ENCODE results near the gene CXCR2.

CXCR2 gene

DNA sequence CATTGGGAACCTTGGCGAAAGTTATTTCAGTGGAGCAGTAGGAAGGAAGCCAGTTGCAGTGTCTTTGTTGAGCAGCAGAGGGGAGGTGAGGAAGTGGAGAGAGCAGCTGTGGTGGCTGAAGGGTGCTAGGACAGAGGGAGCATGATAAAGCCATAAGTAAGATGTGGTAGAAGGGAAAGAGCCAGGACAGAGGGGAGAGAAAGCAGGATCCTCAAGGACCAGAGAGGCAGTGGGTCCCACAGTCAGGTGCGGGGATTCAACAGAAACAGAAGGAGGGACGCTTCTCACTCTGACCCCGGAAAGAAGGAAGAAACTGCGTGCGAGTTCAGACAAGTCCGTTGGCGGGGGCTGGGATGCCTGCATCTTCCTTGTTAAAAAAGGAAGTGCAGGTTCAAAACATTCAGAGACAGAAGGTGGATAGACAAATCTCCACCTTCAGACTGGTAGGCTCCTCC lies at the start of gene CXCR2:
TSS of gene CXCR2 (plus strand) at position 403 of the 455 bp plus-strand sequence. CDS start 8,774 bp downstream, outside the sequence.
- H3K4me3 ChIP-seq (replicated peaks; ENCODE audit: low read depth, low read length) = no peak within 1 kb of the TSS
- TF ChIP-seq, protein P1, sequence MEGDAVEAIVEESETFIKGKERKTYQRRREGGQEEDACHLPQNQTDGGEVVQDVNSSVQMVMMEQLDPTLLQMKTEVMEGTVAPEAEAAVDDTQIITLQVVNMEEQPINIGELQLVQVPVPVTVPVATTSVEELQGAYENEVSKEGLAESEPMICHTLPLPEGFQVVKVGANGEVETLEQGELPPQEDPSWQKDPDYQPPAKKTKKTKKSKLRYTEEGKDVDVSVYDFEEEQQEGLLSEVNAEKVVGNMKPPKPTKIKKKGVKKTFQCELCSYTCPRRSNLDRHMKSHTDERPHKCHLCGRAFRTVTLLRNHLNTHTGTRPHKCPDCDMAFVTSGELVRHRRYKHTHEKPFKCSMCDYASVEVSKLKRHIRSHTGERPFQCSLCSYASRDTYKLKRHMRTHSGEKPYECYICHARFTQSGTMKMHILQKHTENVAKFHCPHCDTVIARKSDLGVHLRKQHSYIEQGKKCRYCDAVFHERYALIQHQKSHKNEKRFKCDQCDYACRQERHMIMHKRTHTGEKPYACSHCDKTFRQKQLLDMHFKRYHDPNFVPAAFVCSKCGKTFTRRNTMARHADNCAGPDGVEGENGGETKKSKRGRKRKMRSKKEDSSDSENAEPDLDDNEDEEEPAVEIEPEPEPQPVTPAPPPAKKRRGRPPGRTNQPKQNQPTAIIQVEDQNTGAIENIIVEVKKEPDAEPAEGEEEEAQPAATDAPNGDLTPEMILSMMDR (IDR thresholded peaks at IDR 0.05; ENCODE audit: low read length, missing control alignments) = no peak
- DNase-seq (ENCODE audit: low read depth) = no peak

DNA sequence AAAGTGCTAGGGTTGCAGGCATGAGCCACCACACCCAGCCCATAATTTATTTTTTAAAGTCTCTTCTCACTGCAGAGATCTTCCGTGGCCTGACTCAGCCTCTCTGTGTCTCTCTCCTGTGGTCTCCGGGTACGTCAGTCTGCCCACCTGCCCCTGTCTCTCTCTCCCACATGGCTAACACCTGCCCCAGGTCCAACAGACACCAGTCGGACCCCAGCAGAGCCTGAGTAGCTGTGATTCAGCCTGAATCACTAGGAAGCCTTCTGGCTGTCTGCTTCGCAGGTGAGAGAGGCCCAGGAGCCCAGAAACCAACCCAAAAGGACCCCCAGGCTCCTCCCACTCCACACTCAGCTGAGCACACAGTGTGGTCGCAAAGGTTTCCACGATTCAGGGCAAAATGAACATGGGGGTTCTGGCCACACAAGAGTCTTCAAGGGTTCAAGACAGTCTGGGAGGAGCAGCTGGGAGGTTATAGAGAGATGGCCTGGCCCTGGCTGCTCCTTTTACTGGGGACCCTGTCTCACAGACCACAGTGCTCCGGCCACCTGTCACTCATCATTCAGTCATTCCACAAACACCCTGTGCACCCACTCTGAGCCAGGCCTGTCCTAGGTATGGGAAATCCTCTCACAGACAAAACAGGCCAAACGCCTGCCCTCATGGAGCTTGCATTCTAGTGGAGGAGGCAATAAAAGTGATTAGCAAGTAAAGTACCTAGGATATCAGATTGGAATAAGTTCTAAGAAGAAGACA lies 48.2 kb upstream of the CXCR2 start:
- no peak for DNase-seq (ENCODE audit: low read depth)
- TF ChIP-seq, protein P1 (IDR thresholded peaks at IDR 0.05; ENCODE audit: low read length, missing control alignments) = no peak
- no peak overlapping the region for H3K4me3 ChIP-seq (replicated peaks; ENCODE audit: low read depth, low read length)

DNA sequence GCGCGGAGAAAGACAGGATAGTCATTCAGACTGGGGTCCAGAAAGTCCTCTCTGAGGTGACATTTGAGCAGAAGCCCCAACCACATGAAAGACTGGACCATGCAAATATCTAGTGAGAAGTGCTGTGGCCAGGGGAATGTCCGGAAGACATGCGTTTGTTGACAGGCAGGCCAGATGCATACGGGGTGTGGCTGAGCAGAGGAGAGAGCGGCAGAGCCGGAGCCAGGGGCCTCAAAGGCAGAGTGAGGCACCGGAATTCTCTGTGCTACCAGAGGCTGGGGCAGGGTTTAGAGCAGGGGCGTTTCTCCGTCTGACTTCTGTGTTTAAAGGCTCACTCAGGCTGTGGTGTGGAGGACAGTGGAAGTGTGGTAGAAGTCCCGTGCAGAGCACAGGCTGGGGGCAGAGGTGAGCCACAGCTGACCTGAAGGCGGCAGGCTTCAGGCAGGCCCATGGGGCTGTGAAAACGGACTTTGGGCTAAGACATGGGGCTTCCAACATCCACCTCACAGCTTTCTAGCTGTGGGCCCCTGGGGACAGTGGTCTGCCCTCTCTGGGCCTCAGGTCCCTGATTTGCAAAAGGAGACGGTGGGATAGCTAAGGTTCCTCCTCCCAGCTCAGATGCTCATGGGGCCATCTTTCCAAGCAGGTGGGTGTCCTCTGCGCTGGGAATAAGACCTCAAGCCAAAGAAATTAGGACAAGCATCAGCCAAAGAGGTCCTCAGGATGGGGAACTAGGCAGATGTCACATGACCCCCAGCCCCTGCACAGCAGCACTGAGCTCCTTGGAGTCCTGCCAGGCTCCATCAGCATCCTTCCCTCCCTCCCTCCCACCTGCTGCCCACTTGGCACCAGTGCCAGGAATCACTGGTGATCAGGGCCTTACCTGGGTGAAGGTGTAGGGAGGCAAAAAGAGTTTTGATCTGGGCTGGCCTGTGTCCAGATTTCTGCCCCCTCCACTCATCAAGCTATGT lies 45.6 kb upstream of the CXCR2 start:
- DNase-seq (ENCODE audit: low read depth) = no peak
- TF ChIP-seq, protein P1 (IDR thresholded peaks at IDR 0.05; ENCODE audit: low read length, missing control alignments) = no peak
- H3K4me3 ChIP-seq (replicated peaks; ENCODE audit: low read depth, low read length) = no peak overlapping the region

DNA sequence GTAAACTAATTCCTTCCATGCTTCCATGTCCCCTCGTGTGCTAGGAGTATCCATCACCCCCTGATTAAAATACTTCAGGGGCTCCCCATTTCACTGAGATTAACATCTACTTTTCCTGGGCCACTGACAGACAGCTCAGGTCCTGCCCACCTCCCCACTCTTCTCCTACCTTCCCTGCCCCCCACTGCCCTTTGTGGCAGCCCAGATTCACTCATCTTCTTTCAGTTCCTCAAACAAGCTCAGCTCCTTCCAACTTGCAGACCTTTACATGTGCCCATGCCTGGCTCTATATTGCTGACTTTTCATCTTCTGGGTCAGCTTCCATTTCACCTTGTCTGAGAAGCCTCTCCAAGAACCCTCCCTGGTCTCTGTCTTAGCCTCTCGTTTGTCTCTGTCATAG lies 44.8 kb upstream of the CXCR2 start:
- TF ChIP-seq, protein P1 (IDR thresholded peaks at IDR 0.05; ENCODE audit: low read length, missing control alignments) = no peak
- no peak for DNase-seq (ENCODE audit: low read depth)
- no peak overlapping the region for H3K4me3 ChIP-seq (replicated peaks; ENCODE audit: low read depth, low read length)

DNA sequence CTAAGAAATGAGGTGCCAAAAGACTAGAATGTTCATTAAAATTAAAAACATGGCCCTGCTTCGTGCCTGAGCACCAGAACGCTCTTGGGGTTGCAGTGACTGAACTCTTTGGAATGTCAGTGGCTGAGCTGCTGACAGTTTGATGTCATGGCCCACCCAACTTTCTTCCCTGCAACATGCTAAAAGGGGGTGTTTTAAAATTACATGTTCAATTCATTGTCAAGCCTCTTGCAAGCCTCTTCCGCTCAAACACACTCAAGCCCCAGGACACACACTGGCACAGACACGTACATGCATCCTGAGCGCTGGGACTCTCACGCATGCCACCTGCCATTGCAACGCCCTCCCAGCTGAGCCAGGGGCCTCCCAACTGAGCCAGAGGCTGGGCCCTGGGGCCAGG lies 44.1 kb upstream of the CXCR2 start:
- DNase-seq (ENCODE audit: low read depth) = peak; percentile 35
- TF ChIP-seq, protein P1 (IDR thresholded peaks at IDR 0.05; ENCODE audit: low read length, missing control alignments) = no peak
- no peak overlapping the region for H3K4me3 ChIP-seq (replicated peaks; ENCODE audit: low read depth, low read length)

DNA sequence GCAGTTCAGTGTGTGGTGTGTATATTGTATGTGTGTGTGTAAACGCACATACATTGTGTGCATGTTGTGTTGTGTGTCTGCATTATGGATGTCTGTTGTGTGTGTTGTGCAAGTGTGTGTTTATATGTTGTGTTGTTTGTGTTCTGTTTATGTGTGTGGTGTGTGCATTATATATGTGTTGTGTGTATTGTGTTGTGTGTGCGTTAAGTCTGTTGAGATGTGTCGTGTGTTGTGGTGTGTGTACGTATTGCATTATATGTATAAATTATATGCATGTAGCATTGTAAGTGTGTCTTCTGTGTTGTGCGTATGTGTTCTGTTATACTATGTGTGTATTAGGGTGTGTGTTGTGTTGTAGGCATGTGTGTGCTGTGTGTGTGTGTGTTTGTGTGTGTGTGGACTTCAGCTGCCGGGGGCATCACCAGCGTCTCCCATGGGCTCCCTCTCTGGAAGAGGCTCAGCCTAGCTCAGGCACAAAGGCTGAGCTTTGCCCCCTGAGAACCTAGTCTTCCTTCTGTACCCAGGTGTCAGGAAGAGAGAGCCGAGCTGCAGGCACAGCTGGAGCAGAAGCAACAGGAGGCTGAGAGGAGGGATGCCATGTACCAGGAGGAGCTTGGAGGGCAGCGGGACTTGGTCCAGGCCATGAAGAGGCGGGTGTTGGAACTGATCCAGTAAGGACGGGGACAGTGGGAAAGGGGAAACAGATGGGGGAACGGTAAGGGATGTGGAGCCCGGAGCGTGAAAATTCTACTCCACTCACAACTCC lies 43.1 kb upstream of the CXCR2 start:
- TF ChIP-seq, protein P1 (IDR thresholded peaks at IDR 0.05; ENCODE audit: low read length, missing control alignments) = no peak
- no peak for DNase-seq (ENCODE audit: low read depth)

More for the DNA sequence above, 43.1 kb upstream of the CXCR2 start:
- H3K4me3 ChIP-seq (replicated peaks; ENCODE audit: low read depth, low read length) = no peak overlapping the region
